GM23338 (cell line): ENCODE data around the gene PPM1N. TPM values are rescaled to one million over a fixed set of nuclear protein-coding genes. Genes with fewer than 3 reads are reported as not detected.

Experiments used
- ATAC-seq: fragments of 200-7000 bp; cut with Tn5 transposase; 3 replicates; pipeline ENCODE4 v1.9.1; 2020
- DNase-seq: peaks from one replicate; pipeline ENCODE4 v3.0.0-alpha.2; 2015; ENCODE audit warnings: low spot score
- H2AFZ ChIP-seq: fragments of 200-600 bp; sonication (generic); 2 replicates; pipeline ENCODE4 v1.8.0; 2016; ENCODE audit warnings: antibody characterized with exemption, mild to moderate bottlenecking, moderate library complexity
- H3F3A ChIP-seq: fragments of 200-600 bp; sonication (generic); replicated peaks from 2 replicates; pipeline ENCODE4 v1.8.0; 2017; ENCODE audit warnings: antibody characterized with exemption, mixed run types, low read depth
- H3K27ac ChIP-seq: fragments of 200-600 bp; sonication (generic); 2 replicates; pipeline ENCODE4 v1.6.1; 2016; ENCODE audit warnings: low read depth
- H3K27me3 ChIP-seq: fragments of 200-600 bp; sonication (generic); 2 replicates; pipeline ENCODE4 v1.8.0; 2016; ENCODE audit warnings: mild to moderate bottlenecking, mixed run types, moderate library complexity; ENCODE audit not compliant: insufficient read depth
- H3K36me3 ChIP-seq: fragments of 200-600 bp; sonication (generic); 2 replicates; pipeline ENCODE4 v1.8.0; 2016; ENCODE audit warnings: mild to moderate bottlenecking; ENCODE audit not compliant: insufficient read depth
- H3K4me1 ChIP-seq: fragments of 200-600 bp; sonication (generic); 2 replicates; pipeline ENCODE4 v1.8.0; 2016; ENCODE audit warnings: mild to moderate bottlenecking, moderate library complexity; ENCODE audit not compliant: insufficient read depth
- H3K4me2 ChIP-seq: fragments of 200-600 bp; sonication (generic); 2 replicates; pipeline ENCODE4 v1.7.1; 2017; ENCODE audit warnings: mixed run types
- H3K4me3 ChIP-seq: fragments of 200-600 bp; sonication (generic); 2 replicates; pipeline ENCODE4 v1.6.1; 2016; ENCODE audit warnings: mixed run types
- H3K79me2 ChIP-seq: fragments of 200-600 bp; sonication (generic); replicated peaks from 2 replicates; pipeline ENCODE4 v1.8.0; 2017; ENCODE audit warnings: mild to moderate bottlenecking; ENCODE audit not compliant: insufficient read depth
- H3K9me2 ChIP-seq: fragments of 200-600 bp; sonication (generic); 2 replicates; pipeline ENCODE4 v1.8.0; 2017; ENCODE audit not compliant: insufficient read depth
- H4K20me1 ChIP-seq: fragments of 200-600 bp; sonication (generic); replicated peaks from 2 replicates; pipeline ENCODE4 v1.8.0; 2017; ENCODE audit warnings: mild to moderate bottlenecking; ENCODE audit not compliant: insufficient read depth
- H3K27ac Mint-ChIP-seq: 2 replicates; pipeline ENCODE4 v1.8.0; 2020; ENCODE audit warnings: inconsistent platforms, mild to moderate bottlenecking, moderate library complexity, mixed read lengths
- H3K27me3 Mint-ChIP-seq: 3 replicates; pipeline ENCODE4 v1.8.0; 2022; ENCODE audit warnings: low read depth, mild to moderate bottlenecking, moderate library complexity, mixed read lengths, inconsistent platforms; ENCODE audit not compliant: insufficient read depth, poor library complexity
- H3K36me3 Mint-ChIP-seq: 3 replicates; pipeline ENCODE4 v1.8.0; 2021; ENCODE audit warnings: low read depth, mild to moderate bottlenecking, inconsistent platforms, moderate library complexity, mixed read lengths
- H3K4me1 Mint-ChIP-seq: 3 replicates; pipeline ENCODE4 v1.8.0; 2020; ENCODE audit warnings: mild to moderate bottlenecking, inconsistent platforms, mixed read lengths
- H3K4me3 Mint-ChIP-seq: 3 replicates; pipeline ENCODE4 v1.8.0; 2021; ENCODE audit warnings: moderate library complexity, mild to moderate bottlenecking, inconsistent platforms, mixed read lengths
- H3K9me3 Mint-ChIP-seq: 3 replicates; pipeline ENCODE4 v1.8.0; 2020; ENCODE audit warnings: moderate library complexity, mild to moderate bottlenecking, inconsistent platforms, mixed read lengths
- EZH2 ChIP-seq: fragments of 200-600 bp; sonication (generic); IDR thresholded peaks from one replicate; pipeline ENCODE4 v1.8.0; 2017; ENCODE audit warnings: antibody characterized with exemption, mild to moderate bottlenecking, low read depth; ENCODE audit not compliant: unreplicated experiment
- EZH2phosphoT487 ChIP-seq: fragments of 200-600 bp; sonication (generic); IDR thresholded peaks from one replicate; pipeline ENCODE4 v1.8.1; 2018; ENCODE audit warnings: antibody characterized with exemption; ENCODE audit not compliant: unreplicated experiment
- JUNB ChIP-seq: IDR thresholded peaks from one replicate; pipeline ENCODE4 v1.6.1; 2016; ENCODE audit warnings: antibody characterized with exemption; ENCODE audit not compliant: unreplicated experiment
- NANOG ChIP-seq: IDR thresholded peaks from 2 replicates; pipeline ENCODE4 v1.6.1; 2016; ENCODE audit warnings: antibody characterized with exemption, borderline replicate concordance
- POLR2AphosphoS5 ChIP-seq: IDR thresholded peaks from 2 replicates; pipeline ENCODE4 v1.6.1; 2016; ENCODE audit warnings: antibody characterized with exemption, low read depth
- ZNF331 ChIP-seq: fragments of 250-450 bp; sonication (Bioruptor Pico); IDR thresholded peaks from 2 replicates; pipeline ENCODE4 v1.5.0; 2020; ENCODE audit warnings: low read depth, mild to moderate bottlenecking, moderate library complexity
- polyA plus RNA-seq: library from polyadenylated mRNA; unstranded; fragments of >200 nt; fragmentation: Nextera tagmentation; extraction: Ambion mirVana; gene quantifications from 2 replicates; pipeline ENCODE4 v1.2.1, GENCODE V29; 2016
- total RNA-seq: library from RNA; depleted of rRNA; stranded (reverse); fragments of >200 nt; shearing (Covaris generic); gene quantifications from 2 replicates; pipeline ENCODE4 v1.2.3, GENCODE V29; 2014
- TF ChIP-seq, protein P1 (sequence below): fragments of 250-450 bp; sonication (Bioruptor Pico); IDR thresholded peaks from 2 replicates; pipeline ENCODE4 v1.5.0; 2020; ENCODE audit warnings: mild to moderate bottlenecking, moderate library complexity
- TF ChIP-seq, protein P2 (sequence below), 2 experiments: fragments of 200-600 bp in 1 of 2; sonication (generic) in 1 of 2; conservative IDR thresholded peaks; 2 replicates each; pipeline versions ENCODE4 v1.5.1 to v1.6.1; 2016 to 2017; ENCODE audit warnings: antibody characterized with exemption in 2 of 2, low read depth in 2 of 2, mild to moderate bottlenecking in 2 of 2, moderate library complexity in 1 of 2
- TF ChIP-seq, protein P3 (sequence below): IDR thresholded peaks from 2 replicates; pipeline ENCODE4 v1.6.1; 2016; ENCODE audit warnings: antibody characterized with exemption

PPM1N gene
- total and polyA plus RNA-seq, 2 experiments from 2014 or later: 15.2 to 25.1 TPM

DNA sequence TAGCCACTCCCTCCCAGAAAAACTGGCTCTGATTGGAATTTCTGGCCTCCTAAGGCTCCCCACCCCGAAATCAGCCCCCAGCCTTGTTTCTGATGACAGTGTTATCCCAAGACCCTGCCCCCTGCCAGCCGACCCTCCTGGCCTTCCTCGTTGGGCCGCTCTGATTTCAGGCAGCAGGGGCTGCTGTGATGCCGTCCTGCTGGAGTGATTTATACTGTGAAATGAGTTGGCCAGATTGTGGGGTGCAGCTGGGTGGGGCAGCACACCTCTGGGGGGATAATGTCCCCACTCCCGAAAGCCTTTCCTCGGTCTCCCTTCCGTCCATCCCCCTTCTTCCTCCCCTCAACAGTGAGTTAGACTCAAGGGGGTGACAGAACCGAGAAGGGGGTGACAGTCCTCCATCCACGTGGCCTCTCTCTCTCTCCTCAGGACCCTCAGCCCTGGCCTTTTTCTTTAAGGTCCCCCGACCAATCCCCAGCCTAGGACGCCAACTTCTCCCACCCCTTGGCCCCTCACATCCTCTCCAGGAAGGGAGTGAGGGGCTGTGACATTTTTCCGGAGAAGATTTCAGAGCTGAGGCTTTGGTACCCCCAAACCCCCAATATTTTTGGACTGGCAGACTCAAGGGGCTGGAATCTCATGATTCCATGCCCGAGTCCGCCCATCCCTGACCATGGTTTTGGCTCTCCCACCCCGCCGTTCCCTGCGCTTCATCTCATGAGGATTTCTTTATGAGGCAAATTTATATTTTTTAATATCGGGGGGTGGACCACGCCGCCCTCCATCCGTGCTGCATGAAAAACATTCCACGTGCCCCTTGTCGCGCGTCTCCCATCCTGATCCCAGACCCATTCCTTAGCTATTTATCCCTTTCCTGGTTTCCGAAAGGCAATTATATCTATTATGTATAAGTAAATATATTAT lies 24.3 kb upstream of the PPM1N start:
- Histone ChIP-seq H4K20me1 (no peaks in the 10 kb centered on the region), H3K4me3 (peak overlapping the region; percentile 76), H2AFZ (no peak overlapping the region), H3K9me2 (no peaks in the 10 kb centered on the region), H3K27me3 (peaks cover 54% of the 10 kb centered on the region), H3F3A (peaks cover 6% of the 10 kb centered on the region; the same call in 1 of the 2 replicates), H3K27ac (no peak overlapping the region), H3K4me1 (peaks cover 21% of the 10 kb centered on the region; the same call in 1 of the 2 replicates), H3K36me3 (no peaks in the 10 kb centered on the region), H3K79me2 (no peaks in the 10 kb centered on the region), H3K4me2 (peak overlapping the region; percentile 93; the same call in 1 of the 2 replicates)
- DNase-seq (peak; percentile 68), ATAC-seq (no peak)
- H3K4me3 Mint-ChIP-seq: peak overlapping the region; percentile 56
- TF ChIP-seq ZNF331 (no peak), NANOG (no peak), EZH2phosphoT487 (no peak), EZH2 (no peak), JUNB (no peak), POLR2AphosphoS5 (no peak)
- TF ChIP-seq, protein P1, sequence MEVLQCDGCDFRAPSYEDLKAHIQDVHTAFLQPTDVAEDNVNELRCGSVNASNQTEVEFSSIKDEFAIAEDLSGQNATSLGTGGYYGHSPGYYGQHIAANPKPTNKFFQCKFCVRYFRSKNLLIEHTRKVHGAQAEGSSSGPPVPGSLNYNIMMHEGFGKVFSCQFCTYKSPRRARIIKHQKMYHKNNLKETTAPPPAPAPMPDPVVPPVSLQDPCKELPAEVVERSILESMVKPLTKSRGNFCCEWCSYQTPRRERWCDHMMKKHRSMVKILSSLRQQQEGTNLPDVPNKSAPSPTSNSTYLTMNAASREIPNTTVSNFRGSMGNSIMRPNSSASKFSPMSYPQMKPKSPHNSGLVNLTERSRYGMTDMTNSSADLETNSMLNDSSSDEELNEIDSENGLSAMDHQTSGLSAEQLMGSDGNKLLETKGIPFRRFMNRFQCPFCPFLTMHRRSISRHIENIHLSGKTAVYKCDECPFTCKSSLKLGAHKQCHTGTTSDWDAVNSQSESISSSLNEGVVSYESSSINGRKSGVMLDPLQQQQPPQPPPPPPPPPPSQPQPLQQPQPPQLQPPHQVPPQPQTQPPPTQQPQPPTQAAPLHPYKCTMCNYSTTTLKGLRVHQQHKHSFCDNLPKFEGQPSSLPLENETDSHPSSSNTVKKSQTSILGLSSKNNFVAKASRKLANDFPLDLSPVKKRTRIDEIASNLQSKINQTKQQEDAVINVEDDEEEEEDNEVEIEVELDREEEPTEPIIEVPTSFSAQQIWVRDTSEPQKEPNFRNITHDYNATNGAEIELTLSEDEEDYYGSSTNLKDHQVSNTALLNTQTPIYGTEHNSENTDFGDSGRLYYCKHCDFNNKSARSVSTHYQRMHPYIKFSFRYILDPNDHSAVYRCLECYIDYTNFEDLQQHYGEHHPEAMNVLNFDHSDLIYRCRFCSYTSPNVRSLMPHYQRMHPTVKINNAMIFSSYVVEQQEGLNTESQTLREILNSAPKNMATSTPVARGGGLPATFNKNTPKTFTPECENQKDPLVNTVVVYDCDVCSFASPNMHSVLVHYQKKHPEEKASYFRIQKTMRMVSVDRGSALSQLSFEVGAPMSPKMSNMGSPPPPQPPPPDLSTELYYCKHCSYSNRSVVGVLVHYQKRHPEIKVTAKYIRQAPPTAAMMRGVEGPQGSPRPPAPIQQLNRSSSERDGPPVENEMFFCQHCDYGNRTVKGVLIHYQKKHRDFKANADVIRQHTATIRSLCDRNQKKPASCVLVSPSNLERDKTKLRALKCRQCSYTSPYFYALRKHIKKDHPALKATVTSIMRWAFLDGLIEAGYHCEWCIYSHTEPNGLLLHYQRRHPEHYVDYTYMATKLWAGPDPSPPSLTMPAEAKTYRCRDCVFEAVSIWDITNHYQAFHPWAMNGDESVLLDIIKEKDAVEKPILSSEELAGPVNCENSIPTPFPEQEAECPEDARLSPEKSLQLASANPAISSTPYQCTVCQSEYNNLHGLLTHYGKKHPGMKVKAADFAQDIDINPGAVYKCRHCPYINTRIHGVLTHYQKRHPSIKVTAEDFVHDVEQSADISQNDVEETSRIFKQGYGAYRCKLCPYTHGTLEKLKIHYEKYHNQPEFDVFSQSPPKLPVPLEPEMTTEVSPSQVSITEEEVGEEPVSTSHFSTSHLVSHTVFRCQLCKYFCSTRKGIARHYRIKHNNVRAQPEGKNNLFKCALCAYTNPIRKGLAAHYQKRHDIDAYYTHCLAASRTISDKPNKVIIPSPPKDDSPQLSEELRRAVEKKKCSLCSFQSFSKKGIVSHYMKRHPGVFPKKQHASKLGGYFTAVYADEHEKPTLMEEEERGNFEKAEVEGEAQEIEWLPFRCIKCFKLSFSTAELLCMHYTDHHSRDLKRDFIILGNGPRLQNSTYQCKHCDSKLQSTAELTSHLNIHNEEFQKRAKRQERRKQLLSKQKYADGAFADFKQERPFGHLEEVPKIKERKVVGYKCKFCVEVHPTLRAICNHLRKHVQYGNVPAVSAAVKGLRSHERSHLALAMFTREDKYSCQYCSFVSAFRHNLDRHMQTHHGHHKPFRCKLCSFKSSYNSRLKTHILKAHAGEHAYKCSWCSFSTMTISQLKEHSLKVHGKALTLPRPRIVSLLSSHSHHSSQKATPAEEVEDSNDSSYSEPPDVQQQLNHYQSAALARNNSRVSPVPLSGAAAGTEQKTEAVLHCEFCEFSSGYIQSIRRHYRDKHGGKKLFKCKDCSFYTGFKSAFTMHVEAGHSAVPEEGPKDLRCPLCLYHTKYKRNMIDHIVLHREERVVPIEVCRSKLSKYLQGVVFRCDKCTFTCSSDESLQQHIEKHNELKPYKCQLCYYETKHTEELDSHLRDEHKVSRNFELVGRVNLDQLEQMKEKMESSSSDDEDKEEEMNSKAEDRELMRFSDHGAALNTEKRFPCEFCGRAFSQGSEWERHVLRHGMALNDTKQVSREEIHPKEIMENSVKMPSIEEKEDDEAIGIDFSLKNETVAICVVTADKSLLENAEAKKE: no peak
- TF ChIP-seq, protein P2, sequence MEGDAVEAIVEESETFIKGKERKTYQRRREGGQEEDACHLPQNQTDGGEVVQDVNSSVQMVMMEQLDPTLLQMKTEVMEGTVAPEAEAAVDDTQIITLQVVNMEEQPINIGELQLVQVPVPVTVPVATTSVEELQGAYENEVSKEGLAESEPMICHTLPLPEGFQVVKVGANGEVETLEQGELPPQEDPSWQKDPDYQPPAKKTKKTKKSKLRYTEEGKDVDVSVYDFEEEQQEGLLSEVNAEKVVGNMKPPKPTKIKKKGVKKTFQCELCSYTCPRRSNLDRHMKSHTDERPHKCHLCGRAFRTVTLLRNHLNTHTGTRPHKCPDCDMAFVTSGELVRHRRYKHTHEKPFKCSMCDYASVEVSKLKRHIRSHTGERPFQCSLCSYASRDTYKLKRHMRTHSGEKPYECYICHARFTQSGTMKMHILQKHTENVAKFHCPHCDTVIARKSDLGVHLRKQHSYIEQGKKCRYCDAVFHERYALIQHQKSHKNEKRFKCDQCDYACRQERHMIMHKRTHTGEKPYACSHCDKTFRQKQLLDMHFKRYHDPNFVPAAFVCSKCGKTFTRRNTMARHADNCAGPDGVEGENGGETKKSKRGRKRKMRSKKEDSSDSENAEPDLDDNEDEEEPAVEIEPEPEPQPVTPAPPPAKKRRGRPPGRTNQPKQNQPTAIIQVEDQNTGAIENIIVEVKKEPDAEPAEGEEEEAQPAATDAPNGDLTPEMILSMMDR (conservative IDR thresholded peaks at IDR 0.05; ENCODE audit: low read depth in 2 of 2): 0 out of 4 replicates have a peak, but pooled peaks of 1 of the 2 experiments have one; percentile 3
- TF ChIP-seq, protein P3, sequence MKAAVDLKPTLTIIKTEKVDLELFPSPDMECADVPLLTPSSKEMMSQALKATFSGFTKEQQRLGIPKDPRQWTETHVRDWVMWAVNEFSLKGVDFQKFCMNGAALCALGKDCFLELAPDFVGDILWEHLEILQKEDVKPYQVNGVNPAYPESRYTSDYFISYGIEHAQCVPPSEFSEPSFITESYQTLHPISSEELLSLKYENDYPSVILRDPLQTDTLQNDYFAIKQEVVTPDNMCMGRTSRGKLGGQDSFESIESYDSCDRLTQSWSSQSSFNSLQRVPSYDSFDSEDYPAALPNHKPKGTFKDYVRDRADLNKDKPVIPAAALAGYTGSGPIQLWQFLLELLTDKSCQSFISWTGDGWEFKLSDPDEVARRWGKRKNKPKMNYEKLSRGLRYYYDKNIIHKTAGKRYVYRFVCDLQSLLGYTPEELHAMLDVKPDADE: no peak
- H3K27me3 Mint-ChIP-seq: peaks cover 48% of the 10 kb centered on the region
- H3K9me3 Mint-ChIP-seq: peaks cover 2% of the 10 kb centered on the region; the same call in 2 of the 3 replicates
- H3K27ac Mint-ChIP-seq: no peak overlapping the region; the same call in 1 of the 2 replicates
- H3K4me1 Mint-ChIP-seq: peaks cover 27% of the 10 kb centered on the region
- H3K36me3 Mint-ChIP-seq: no peaks in the 10 kb centered on the region; the same call in 2 of the 3 replicates
